HepG2 (cell line): ENCODE results near the gene PRICKLE3. TPM values are rescaled to one million over a fixed set of nuclear protein-coding genes. Genes with fewer than 3 reads are reported as not detected.

Source experiments
- FIP1L1 ChIP-seq: fragments of 200-400 bp; formaldehyde crosslinking; IDR thresholded peaks from 2 replicates; pipeline ENCODE4 v1.6.1; 2018; ENCODE audit warnings: low read depth, mild to moderate bottlenecking, low read length, moderate library complexity, borderline replicate concordance; ENCODE audit not compliant: insufficient read depth
- FLYWCH1 ChIP-seq: sonication (generic); formaldehyde crosslinking; IDR thresholded peaks from 2 replicates; pipeline ENCODE4 v1.8.1; 2023; ENCODE audit warnings: mild to moderate bottlenecking, missing genetic modification reagents
- FOSL1 ChIP-seq: sonication (generic); formaldehyde crosslinking; IDR thresholded peaks from 2 replicates; pipeline ENCODE4 v1.9.0; 2021; ENCODE audit warnings: missing genetic modification reagents, borderline replicate concordance
- GABPB1 ChIP-seq: IDR thresholded peaks from 2 replicates; pipeline ENCODE4 v1.6.1; 2016; ENCODE audit warnings: mild to moderate bottlenecking, missing genetic modification reagents, moderate library complexity, missing compliant biosample characterization
- MTF2 ChIP-seq: sonication (generic); formaldehyde crosslinking; IDR thresholded peaks from 2 replicates; pipeline ENCODE4 v1.5.0; 2020; ENCODE audit warnings: missing genetic modification reagents, borderline replicate concordance
- NBN ChIP-seq: fragments of 450-650 bp; conservative IDR thresholded peaks from 2 replicates; pipeline ENCODE4 v1.6.1; 2017
- TFDP2 ChIP-seq: sonication (generic); formaldehyde crosslinking; IDR thresholded peaks from 2 replicates; pipeline ENCODE4 v1.4.0; 2020; ENCODE audit warnings: missing genetic modification reagents
- ZBTB33 ChIP-seq: sonication (generic); formaldehyde crosslinking; IDR thresholded peaks from 2 replicates; pipeline ENCODE4 v1.4.0; 2020; ENCODE audit warnings: missing genetic modification reagents
- ZNF10 ChIP-seq: sonication (generic); formaldehyde crosslinking; IDR thresholded peaks from 2 replicates; pipeline ENCODE4 v1.4.0; 2020; ENCODE audit warnings: mild to moderate bottlenecking, low read depth, missing genetic modification reagents, borderline replicate concordance
- ZNF331 ChIP-seq: sonication (generic); formaldehyde crosslinking; IDR thresholded peaks from 2 replicates; pipeline ENCODE4 v1.4.0; 2020; ENCODE audit warnings: missing genetic modification reagents
- ZNF34 ChIP-seq: sonication (generic); formaldehyde crosslinking; IDR thresholded peaks from 2 replicates; pipeline ENCODE4 v1.4.0; 2020; ENCODE audit warnings: mild to moderate bottlenecking, missing genetic modification reagents, borderline replicate concordance
- ZNF619 ChIP-seq: sonication (generic); formaldehyde crosslinking; IDR thresholded peaks from 2 replicates; pipeline ENCODE4 v1.4.0; 2020; ENCODE audit warnings: mild to moderate bottlenecking, missing genetic modification reagents
- ZNF672 ChIP-seq: sonication (generic); formaldehyde crosslinking; IDR thresholded peaks from 2 replicates; pipeline ENCODE4 v1.8.1; 2022; ENCODE audit warnings: missing genetic modification reagents
- ZNF761 ChIP-seq: sonication (generic); formaldehyde crosslinking; conservative IDR thresholded peaks from 2 replicates; pipeline ENCODE4 v1.4.0; 2020; ENCODE audit warnings: mild to moderate bottlenecking, missing genetic modification reagents
- polyA plus RNA-seq, 8 experiments: library from polyadenylated mRNA; depleted of rRNA in 3 of 8; stranded (reverse) in 7 of 8; unstranded in 1 of 8; fragments of >200 nt; fragmentation: Illumina TruSeq in 4 of 8; extraction: Trizol in 4 of 8; gene quantifications; 2 replicates each; pipeline versions ENCODE4 v1.2.1 to v1.2.3, GENCODE V29; 2011 to 2016; ENCODE audit warnings: low read depth in 4 of 8, missing spikeins in 1 of 8, mixed read lengths in 1 of 8; ENCODE audit not compliant: insufficient read depth in 1 of 8
- total RNA-seq, 5 experiments: library from RNA; depleted of rRNA; stranded (reverse); fragments of >200 nt; fragmentation: Illumina TruSeq; extraction: Trizol; gene quantifications; 2 replicates each; pipeline ENCODE4 v1.2.3, GENCODE V29; 2016; ENCODE audit warnings: low read depth in 1 of 5
- TF ChIP-seq, protein P1 (sequence below): sonication (generic); formaldehyde crosslinking; IDR thresholded peaks from 2 replicates; pipeline ENCODE4 v1.4.0; 2020; ENCODE audit warnings: missing genetic modification reagents
- TF ChIP-seq, protein P2 (sequence below): sonication (generic); formaldehyde crosslinking; IDR thresholded peaks from 2 replicates; pipeline ENCODE4 v1.9.0; 2022; ENCODE audit warnings: missing genetic modification reagents, mild to moderate bottlenecking, borderline replicate concordance
- TF ChIP-seq, protein P3 (sequence below): fragments of 450-650 bp; IDR thresholded peaks from 2 replicates; pipeline ENCODE4 v1.6.1; 2017
- TF ChIP-seq, protein P4 (sequence below): sonication (generic); formaldehyde crosslinking; IDR thresholded peaks from 2 replicates; pipeline ENCODE4 v1.4.0; 2020; ENCODE audit warnings: missing genetic modification reagents

The PRICKLE3 gene
- total and polyA plus RNA-seq, 2 of the 13 experiments (the other 11 are each of a cell fraction or from before 2014, with no cell fraction given), result 2.6 TPM

GRCh38 chrX:49199906-49200771 is 14.0 kb upstream of the PRICKLE3 start, which contains the start of gene SYP (continued):
- TF ChIP-seq, protein P1, sequence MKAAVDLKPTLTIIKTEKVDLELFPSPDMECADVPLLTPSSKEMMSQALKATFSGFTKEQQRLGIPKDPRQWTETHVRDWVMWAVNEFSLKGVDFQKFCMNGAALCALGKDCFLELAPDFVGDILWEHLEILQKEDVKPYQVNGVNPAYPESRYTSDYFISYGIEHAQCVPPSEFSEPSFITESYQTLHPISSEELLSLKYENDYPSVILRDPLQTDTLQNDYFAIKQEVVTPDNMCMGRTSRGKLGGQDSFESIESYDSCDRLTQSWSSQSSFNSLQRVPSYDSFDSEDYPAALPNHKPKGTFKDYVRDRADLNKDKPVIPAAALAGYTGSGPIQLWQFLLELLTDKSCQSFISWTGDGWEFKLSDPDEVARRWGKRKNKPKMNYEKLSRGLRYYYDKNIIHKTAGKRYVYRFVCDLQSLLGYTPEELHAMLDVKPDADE (CRISPR knock-in tag), result no peak
- TF ChIP-seq FOSL1 (CRISPR knock-in tag) (no peak), ZNF619 (CRISPR knock-in tag) (no peak), GABPB1 (CRISPR knock-in tag) (peak; percentile 71), ZBTB33 (CRISPR knock-in tag) (no peak), ZNF331 (peak; percentile 85), ZNF34 (CRISPR knock-in tag) (no peak), ZNF10 (CRISPR knock-in tag) (no peak), ZNF761 (CRISPR knock-in tag) (peak; percentile 73), TFDP2 (peak; percentile 68), FIP1L1 (no peak), FLYWCH1 (CRISPR knock-in tag) (0 out of 2 replicates have a peak, but pooled peaks have one; percentile 53), MTF2 (CRISPR knock-in tag) (0 out of 2 replicates have a peak, but pooled peaks have one; percentile 43), ZNF672 (CRISPR knock-in tag) (0 out of 2 replicates have a peak, but pooled peaks have one; percentile 33), NBN (no peak)
- TF ChIP-seq, protein P2, sequence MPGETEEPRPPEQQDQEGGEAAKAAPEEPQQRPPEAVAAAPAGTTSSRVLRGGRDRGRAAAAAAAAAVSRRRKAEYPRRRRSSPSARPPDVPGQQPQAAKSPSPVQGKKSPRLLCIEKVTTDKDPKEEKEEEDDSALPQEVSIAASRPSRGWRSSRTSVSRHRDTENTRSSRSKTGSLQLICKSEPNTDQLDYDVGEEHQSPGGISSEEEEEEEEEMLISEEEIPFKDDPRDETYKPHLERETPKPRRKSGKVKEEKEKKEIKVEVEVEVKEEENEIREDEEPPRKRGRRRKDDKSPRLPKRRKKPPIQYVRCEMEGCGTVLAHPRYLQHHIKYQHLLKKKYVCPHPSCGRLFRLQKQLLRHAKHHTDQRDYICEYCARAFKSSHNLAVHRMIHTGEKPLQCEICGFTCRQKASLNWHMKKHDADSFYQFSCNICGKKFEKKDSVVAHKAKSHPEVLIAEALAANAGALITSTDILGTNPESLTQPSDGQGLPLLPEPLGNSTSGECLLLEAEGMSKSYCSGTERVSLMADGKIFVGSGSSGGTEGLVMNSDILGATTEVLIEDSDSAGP (CRISPR knock-in tag), result peak; percentile 59
- TF ChIP-seq, protein P3, sequence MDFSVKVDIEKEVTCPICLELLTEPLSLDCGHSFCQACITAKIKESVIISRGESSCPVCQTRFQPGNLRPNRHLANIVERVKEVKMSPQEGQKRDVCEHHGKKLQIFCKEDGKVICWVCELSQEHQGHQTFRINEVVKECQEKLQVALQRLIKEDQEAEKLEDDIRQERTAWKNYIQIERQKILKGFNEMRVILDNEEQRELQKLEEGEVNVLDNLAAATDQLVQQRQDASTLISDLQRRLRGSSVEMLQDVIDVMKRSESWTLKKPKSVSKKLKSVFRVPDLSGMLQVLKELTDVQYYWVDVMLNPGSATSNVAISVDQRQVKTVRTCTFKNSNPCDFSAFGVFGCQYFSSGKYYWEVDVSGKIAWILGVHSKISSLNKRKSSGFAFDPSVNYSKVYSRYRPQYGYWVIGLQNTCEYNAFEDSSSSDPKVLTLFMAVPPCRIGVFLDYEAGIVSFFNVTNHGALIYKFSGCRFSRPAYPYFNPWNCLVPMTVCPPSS, result no peak
- TF ChIP-seq, protein P4, sequence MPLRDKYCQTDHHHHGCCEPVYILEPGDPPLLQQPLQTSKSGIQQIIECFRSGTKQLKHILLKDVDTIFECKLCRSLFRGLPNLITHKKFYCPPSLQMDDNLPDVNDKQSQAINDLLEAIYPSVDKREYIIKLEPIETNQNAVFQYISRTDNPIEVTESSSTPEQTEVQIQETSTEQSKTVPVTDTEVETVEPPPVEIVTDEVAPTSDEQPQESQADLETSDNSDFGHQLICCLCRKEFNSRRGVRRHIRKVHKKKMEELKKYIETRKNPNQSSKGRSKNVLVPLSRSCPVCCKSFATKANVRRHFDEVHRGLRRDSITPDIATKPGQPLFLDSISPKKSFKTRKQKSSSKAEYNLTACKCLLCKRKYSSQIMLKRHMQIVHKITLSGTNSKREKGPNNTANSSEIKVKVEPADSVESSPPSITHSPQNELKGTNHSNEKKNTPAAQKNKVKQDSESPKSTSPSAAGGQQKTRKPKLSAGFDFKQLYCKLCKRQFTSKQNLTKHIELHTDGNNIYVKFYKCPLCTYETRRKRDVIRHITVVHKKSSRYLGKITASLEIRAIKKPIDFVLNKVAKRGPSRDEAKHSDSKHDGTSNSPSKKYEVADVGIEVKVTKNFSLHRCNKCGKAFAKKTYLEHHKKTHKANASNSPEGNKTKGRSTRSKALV (CRISPR knock-in tag), result 0 out of 2 replicates have a peak, but pooled peaks have one; percentile 41
